Omental fat pad (tissue), 4 donors: ENCODE data around the gene ADGRG7. TPM values are rescaled to one million over a fixed set of nuclear protein-coding genes. Genes with fewer than 3 reads are reported as not detected.

ENCODE experiments used
- ATAC-seq: fragments of 150-250 bp; one replicate; pipeline ENCODE4 v1.9.1; 2016; ENCODE audit warnings: mild to moderate bottlenecking, moderate library complexity; ENCODE audit not compliant: low FRiP score
- DNase-seq: peaks from one replicate; pipeline ENCODE4 v3.0.0-alpha.2; 2019; ENCODE audit warnings: low spot score
- CTCF ChIP-seq, 3 donors: fragments of 450-650 bp; IDR thresholded peaks; one replicate each; pipeline ENCODE4 v1.5.1; 2016 to 2017; ENCODE audit warnings: antibody characterized with exemption in 3 of 3, mild to moderate bottlenecking in 3 of 3, moderate library complexity in 2 of 3
- small RNA-seq: library from RNA; depleted of rRNA; stranded (forward); fragments of <200 nt; gene quantifications from one replicate; pipeline ENCODE3, GENCODE V24; 2016
- total RNA-seq, 4 donors: library from RNA; depleted of rRNA; stranded (reverse); fragments of >200 nt; gene quantifications; one replicate each; pipeline ENCODE4 v1.1.0, GENCODE V29; 2016

The ADGRG7 gene
- total RNA-seq, 4 donors from 2014 or later: not detected

- ATAC-seq (no peak), DNase-seq (no peak)
- no peak for TF ChIP-seq CTCF (IDR thresholded peaks at IDR 0.05)
Observed at GRCh38 chr3:100743535-100743934, 134.1 kb downstream of the ADGRG7 start.

- DNase-seq (no peak), ATAC-seq (no peak)
- no peak for TF ChIP-seq CTCF (IDR thresholded peaks at IDR 0.05)
Observed at GRCh38 chr3:100744671-100745070, 135.3 kb downstream of the ADGRG7 start.

Small RNA genes within 50 kb of the gene (small RNA-seq; reads per million reads assigned to genes)
- gene RF00322: not detected

Other genes starting within 250 kb of the ADGRG7 start
- gene TOMM70, start 208.5 kb upstream of the ADGRG7 start, total RNA-seq: 10 to 100 TPM; 42.1 to 53.1 (median 47.9) TPM
- 1 to 10 TPM; 1.2 to 5.7 (median 2.2) TPM for gene LNP1, start 208.1 kb upstream of the ADGRG7 start, total RNA-seq
- 10 to 100 TPM in 3 of 4 donors, 1 to 10 TPM in 1; 6.8 to 36.7 (median 26.1) TPM for gene TMEM45A, start 117.0 kb upstream of the ADGRG7 start, total RNA-seq
- 100 to 1,000 TPM in 1 of 4 donors, 10 to 100 TPM in 3; 59.3 to 108 (median 91.3) TPM for gene TFG, start 99.9 kb downstream of the ADGRG7 start, total RNA-seq